GM18873 (cell line): Measurements from ENCODE around the gene GMFB.

Experiments
- ATAC-seq: cut with Tn5 transposase; IDR thresholded peaks from one replicate; pipeline ENCODE4 v1.9.1; 2021; ENCODE audit warnings: mild to moderate bottlenecking, moderate library complexity, moderate number of reproducible peaks; ENCODE audit not compliant: unreplicated experiment, low FRiP score

GMFB gene

DNA sequence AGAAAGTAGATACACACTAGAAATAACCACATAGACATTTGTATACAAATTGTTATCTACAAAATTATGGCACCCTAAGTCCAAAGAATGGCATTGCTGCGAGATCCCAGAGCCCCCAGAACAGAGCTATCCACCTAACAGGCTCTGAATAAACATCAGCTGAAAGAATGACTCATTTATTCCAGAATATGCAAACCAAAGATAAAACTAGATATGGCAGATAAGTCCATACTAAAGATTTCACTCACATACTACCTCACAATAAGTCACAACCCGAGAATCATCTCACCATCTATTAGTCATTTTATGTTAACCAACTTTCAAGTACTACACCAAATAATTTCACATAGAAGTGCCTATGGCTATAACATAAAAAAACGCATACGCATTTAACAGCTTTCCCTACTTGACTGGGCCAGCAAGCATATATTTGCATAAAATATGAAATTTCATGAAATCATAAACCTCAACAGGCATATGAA is 53.2 kb downstream of the GMFB start:
- no peak for ATAC-seq

DNA sequence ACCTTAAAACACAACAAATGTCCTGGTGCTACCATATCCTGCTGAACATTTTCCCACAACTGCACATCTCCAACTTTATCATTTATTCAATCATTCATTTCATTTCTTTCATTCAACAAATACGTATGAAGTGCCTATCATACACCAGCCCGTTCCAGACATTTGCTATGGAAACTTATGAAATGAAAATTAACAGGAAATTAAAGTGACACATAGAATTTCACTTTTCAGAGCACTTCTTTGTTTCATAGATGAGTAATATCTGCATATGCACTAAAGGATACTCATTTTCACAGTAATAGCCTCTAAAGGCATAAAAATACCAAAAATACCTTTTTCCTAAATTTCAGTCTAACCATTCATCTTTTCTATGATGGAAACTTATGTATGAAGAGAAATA is 60.3 kb downstream of the GMFB start:
- ATAC-seq, result no peak

DNA sequence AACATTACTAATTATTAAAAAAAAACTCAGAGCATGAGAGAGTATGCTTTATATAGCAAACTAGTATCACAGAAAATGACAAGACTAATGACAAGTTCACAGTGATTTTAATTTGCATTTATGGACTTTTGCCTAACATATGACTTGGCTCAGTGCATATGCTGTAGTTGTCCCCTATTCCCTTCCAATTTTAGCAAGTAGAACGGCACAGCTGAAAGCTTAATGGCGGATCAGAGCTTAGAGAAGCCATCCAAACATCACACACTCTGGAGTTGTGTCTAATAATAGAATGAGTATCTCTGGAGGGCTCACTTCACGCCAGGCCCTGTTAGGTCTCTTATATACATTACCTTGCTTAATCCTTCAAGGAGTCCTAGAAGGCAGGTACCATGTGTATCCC is 60.9 kb downstream of the GMFB start:
- ATAC-seq, result no peak

DNA sequence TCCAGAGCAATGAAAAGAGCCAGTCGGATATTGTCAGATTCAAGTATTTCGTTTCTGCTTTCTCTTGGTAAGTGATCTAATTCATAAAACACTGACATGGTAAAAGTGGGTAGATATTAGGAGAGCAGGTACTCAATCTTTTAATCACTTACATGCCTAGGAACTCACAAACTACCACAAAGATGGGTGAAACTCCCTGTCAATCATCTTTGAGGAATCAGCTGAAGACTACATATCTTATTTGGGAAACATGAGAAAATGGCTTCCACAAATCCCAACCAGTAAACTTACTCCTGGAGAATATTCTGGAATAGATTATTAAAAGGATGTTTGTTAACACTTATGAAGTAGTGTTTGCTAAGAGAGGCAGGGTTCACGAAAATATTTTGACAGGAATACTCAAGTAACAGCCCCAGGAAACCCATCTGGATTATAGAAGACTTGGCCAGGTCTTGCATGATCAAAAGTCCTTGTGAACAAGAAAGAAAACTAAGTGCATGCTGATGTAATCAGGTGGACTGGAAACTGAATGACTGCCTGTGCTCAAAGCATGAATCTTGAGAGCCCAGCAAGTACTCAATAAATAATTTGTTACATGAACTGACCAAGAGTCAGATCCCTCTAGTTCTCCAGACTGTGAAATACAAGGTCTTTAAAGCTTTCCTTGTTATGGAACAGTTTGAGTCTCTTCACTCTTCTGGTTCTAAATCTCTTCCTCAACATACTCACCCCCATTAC is 63.1 kb downstream of the GMFB start:
- no peak for ATAC-seq

DNA sequence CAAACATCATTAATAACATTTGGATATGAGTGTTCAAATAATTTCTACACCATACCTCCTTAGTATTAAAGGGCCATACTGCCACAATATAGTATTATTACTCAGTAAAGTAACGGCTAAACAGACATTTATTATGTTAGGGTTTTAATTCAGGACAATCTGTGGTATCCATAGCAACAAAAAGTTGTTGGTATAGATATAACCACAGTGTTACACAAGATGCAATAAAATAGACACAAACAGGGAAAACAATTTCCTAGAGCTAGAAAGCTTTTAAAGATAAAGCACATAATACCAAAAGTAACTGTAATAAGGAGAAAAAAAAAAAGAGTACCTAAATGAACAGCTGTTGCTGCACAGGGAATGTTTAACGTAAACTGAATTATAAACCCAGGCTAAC is 63.7 kb downstream of the GMFB start:
- ATAC-seq, result no peak
